ELF-1 (cell line): ENCODE data around the gene P4HB.

Experiments used
- DNase-seq: peaks from one replicate; pipeline ENCODE4 v3.0.0-alpha.2; 2016; ENCODE audit warnings: low read depth, low spot score

Gene P4HB

DNA sequence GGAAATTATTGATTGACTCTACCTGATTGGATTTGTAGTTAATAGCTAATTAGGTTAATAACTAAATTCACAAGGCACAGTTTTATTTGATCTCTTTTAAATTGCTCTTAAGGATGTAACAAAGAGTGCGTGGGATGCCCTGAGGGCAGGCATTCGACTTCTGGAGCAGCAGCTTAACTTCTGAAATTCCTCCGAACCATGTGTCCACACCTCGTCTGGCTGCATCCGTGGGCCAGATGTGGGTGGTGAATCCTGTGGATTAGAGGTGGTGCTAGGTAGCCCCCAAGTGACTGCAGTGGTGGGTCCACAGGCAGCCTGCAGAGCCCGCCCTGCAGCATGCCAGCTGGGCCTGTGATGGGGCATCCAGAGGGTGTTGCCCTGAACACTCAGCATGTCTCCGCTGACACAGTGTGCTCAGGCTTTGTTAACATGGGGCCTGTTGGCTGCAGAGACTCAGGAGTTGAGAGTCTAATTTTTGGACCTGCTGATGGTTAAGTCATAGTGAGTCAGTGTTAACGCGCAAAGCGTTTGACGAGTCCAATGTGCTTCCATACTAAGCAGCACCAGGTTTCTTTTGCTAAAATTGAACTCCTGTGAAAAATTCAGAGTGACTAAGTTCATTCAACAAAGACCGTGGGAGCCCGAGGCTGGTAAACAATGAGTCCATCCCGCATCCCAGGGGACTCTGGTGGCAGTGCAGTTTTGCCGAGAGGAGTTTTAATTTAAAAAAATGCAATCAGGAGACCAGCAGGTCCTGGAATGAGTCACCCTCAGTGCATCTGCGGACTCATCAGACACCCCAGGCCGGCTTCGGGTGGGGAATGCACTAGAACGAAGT, 37.9 kb upstream of the P4HB start:
- peak; percentile 69 for DNase-seq

DNA sequence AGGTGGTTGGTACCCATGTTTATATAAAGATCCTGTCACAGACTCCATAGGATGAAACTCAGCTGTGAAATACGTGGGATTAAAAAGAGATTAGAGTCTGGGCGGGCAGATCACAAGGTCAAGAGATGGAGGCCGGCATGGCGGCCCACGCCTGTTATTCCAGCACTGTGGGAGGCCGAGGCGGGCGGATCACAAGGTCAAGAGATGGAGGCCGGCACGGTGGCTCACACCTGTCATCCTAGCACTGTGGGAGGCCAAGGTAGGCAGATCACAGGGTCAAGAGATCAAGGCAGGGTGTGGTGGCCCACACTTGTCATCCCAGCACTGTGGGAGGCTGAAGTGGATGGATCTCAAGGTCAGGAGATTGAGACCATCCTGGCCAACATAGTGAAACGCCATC, 35.1 kb upstream of the P4HB start:
- no peak for DNase-seq

DNA sequence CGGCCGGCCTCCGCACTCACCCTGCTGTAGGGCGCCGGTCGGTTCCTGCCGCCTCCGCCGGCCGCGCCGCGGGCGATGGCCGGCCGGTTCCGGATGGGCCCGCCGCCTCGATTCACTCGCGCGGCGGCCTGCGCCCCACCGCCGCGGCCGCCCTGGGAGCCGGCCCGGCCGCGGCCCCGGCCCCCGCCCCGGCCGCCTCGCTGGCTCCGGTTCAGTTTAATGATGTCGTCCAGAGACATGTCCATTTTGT, 30.9 kb upstream of the P4HB start:
- no peak for DNase-seq

GRCh38 chr17:81890447-81891302, 30.3 kb upstream of the P4HB start:
- no peak for DNase-seq

DNA sequence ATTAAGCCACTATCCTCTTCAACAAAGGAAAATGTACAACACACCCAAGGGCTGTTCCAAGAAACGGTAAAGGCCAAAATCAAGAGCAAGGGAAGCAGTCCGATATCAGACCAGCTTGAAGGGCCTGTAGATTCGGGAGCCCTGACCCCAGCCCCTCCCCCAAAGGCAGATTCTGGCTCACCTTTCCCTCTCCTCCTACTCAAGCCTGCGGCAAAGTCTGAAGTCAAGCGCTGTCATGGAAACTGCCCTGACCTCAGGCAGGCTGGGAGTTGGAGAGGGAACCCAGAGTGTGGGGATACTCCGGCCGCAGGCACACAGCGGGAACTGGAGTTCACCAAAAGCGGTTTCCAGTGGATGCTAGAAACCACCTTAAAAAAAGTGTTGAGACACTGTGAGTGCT, 29.3 kb upstream of the P4HB start:
- no peak for DNase-seq

DNA sequence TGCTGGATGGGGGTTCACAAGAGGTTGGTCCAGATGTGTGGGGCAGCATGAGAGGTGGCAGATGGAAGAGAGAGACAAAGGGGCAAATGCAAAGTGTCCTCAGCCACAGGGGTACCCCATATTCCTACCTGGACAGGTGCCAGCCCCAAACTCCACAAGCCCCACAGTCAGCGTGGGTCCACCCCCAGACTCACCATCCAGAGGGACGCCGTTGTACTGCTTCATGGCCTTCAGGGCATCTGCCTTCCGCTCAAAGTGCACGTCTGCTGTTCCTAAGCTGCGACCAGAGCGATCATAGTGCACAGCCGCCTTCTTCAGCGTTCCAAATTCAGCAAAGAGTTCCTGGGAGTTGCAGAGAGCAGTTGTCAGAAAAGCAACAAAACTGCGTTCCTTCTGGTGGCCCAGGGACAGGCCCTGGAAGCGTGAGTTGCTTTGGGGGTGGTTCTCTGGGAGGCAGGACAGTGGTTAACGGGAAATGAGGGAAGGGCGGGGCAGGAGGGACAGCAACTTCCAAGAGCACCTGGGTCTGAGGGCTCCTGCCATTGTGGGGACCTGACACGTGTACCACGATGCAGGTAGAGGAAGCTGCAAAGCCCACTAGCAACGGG, 28.8 kb upstream of the P4HB start:
- no peak for DNase-seq

- DNase-seq: no peak
Measured at GRCh38 chr17:81888105-81888987, 28.0 kb upstream of the P4HB start.

GRCh38 chr17:81885869-81886548, 25.7 kb upstream of the P4HB start:
- DNase-seq: no peak

DNA sequence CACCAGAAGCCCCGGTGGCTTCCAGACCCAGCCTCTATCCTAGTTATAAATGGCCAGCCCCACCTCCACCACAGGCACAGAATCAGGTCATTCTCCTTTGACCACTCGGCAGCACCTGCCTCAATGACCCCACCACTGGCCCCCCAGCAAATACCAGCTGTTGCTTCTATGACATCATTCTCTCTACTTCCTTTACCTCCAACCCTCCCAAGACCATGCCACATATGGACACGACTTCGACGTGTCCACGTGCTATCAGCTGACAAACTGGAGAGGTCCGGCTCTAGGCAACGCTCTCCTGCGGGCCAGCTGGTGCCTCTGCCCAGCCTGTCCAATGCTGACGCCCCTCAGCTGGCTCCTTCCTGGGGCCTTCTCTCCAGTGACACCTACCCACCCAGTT, 25.1 kb upstream of the P4HB start:
- DNase-seq: no peak

DNA sequence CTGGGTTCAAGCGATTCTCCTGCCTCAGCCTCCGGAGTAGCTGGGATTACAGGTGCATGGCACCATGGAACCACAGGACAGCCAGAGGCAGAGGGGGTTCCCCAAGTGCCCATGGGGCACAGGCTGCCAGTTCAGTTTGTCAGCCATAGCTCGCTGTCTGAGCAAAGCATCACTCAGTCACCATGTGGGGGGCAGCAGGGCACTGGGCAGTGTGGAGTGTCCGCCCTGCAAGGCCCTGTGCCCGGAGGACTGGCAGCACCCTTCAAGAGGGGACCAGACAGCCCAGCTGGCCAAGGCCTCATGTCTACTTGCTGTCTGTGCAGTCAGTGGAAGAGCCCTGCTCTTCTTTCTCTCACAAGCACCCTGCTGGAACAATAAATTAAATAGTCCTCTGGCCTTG, 24.6 kb upstream of the P4HB start:
- DNase-seq: no peak

- no peak for DNase-seq
Measured at GRCh38 chr17:81884520-81884919, 24.2 kb upstream of the P4HB start.

DNA sequence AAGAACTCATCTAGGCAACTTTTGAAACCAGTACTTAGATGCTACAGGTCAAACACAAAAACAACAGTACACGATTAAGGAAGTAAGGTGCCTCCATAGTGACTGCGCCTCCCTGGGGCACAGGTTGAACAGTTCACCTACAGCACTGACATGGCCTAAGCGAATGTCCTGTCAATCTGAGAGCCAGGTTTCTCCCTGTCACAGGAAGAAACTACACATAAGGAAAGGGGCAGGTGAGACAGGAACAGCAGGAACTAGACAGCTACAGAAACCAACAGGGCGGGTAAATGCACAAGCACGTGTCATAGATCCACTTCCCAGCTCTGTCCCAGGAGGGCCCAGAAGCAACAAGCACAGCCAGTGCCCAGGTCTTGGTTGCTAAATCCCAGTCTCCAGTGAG, 18.8 kb upstream of the P4HB start:
- no peak for DNase-seq

DNA sequence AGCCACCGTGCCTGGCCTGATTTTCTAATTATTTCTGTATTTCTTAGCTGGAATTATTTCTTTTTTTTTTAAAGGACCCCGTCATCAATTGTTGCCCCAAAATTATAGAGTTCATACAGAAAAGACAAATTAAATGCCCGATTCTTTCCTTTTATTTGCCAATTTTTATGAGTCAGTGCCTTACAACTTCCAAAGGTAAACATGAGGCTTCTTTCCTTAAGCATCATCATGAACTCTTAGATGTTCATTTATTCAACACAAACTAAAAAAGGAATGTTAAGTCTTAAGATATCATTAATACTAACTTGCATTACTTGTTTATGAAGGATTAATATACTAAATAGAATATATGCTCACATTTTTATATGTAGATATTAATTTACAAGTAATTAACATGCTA, 18.0 kb upstream of the P4HB start:
- DNase-seq: no peak

DNA sequence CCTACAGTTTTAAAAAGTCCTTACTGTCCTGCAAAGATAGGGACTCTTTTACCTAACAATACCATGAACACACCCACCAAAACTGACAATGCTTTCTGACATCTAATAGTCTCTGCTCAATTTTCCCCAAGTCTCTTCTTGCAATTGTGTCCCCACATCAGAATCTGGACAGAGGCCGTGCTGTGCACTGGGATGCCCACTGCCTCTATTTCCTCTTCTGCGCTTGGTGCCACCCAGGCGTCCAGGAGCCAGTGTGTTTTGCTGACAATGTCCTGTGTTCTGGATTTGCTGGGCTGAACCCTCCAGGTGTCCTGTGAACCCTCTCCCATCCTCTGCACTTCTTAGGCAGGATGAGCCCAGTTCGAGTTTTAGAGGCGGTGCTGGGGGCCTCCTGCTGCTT, 17.2 kb upstream of the P4HB start:
- DNase-seq: no peak

- peak; percentile 77 for DNase-seq
Measured at GRCh38 chr17:81871387-81872230, 11.3 kb upstream of the P4HB start.

- DNase-seq: no peak
Measured at GRCh38 chr17:81870981-81871386, 10.6 kb upstream of the P4HB start, which contains the start of gene ARHGDIA. ARHGDIA (minus strand) TSS chr17:81871337; CDS start chr17:81869930, 1,407 bp downstream.

DNA sequence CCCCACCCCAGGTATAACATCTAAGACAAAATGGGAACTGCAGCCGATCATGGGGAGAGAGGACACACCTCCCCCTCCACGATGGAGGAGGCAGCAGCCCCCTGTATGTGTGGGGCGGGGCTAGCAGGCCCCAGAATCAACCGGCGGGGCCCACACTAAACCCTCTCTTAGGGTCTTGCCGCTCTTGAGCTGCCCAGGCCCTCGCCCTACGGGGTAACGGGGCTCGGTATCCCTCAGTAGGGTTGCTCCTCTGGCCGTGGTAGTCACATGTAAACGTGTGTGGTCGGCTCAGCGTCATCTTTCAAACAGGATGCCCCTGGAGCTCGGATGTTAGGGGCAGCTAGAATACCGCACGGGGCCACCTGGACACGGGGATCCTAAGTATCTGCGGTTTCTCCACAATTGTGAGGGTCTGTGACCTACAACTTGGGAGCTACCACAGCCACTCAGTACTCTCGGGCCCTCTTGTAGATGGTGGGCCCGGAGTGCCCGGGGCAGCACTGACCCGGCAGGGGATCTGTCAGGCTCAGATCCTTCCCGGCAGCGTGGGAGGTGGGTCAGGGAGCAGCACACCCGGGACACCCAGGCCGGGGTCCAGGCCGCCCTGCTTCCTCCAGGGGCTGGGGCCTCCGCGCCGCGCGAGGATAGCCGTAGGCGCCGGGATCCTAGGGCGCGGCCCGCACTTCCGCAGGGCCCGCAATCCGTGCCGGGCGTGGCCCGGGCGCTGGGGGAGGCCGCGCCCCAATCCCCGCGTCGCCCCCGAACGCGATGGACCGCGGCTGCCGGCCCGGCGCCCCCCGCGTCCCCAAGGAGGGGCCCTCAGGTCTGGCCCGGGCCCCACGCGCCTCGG, 10.0 kb upstream of the P4HB start:
- peak; percentile 63 for DNase-seq

- peak; percentile 85 for DNase-seq
Measured at GRCh38 chr17:81869221-81870130, 9.1 kb upstream of the P4HB start.
